CD1c-positive myeloid dendritic cell (primary cell): ENCODE results near the gene CAMK2N2.
A peak's percentile ranks its signal among the peaks of the same experiment; 100 is the strongest.
"Not testable (repeated sequence)": the region's sequence is repeated elsewhere in the genome, so short reads cannot be mapped to it uniquely, and the experiment has no call there.

Source experiments
- DNase-seq: peaks from one replicate; pipeline ENCODE4 v3.0.0-alpha.2; 2016; ENCODE audit errors: extremely low spot score

CAMK2N2 gene

GRCh38 chr3:184275381-184275701 lies 14.0 kb upstream of the CAMK2N2 start:
- no peak for DNase-seq

GRCh38 chr3:184272269-184272668 lies 10.9 kb upstream of the CAMK2N2 start:
- DNase-seq = no peak

GRCh38 chr3:184267249-184267648 lies 5.9 kb upstream of the CAMK2N2 start:
- DNase-seq = not testable (repeated sequence)

- DNase-seq = no peak
Observed at GRCh38 chr3:184262764-184263179, 1.4 kb upstream of the CAMK2N2 start.

GRCh38 chr3:184261854-184262763 lies 756 bp upstream of the CAMK2N2 start:
- DNase-seq = peak; percentile 57

GRCh38 chr3:184260724-184261269 lies 556 bp downstream of the CAMK2N2 start:
- no peak for DNase-seq

GRCh38 chr3:184259878-184260723 lies 1.3 kb downstream of the CAMK2N2 start:
- peak; percentile 50 for DNase-seq

GRCh38 chr3:184259396-184259877 lies 1.9 kb downstream of the CAMK2N2 start:
- DNase-seq = no peak

GRCh38 chr3:184258926-184259325 lies 2.4 kb downstream of the CAMK2N2 start:
- no peak for DNase-seq

GRCh38 chr3:184257083-184257915 lies 4.1 kb downstream of the CAMK2N2 start:
- DNase-seq = no peak

- DNase-seq = no peak
Observed at GRCh38 chr3:184255291-184256039, 5.9 kb downstream of the CAMK2N2 start.

- DNase-seq = peak; percentile 94
Observed at GRCh38 chr3:184250167-184250828, 11.1 kb downstream of the CAMK2N2 start.

GRCh38 chr3:184249412-184250166 lies 11.8 kb downstream of the CAMK2N2 start, which contains the start of gene EEF1AKMT4:
Gene EEF1AKMT4, plus strand, starts transcription at chr3:184249672. Its CDS starts 23 bp downstream, at chr3:184249695.
- DNase-seq = peak; percentile 98

- DNase-seq = peak; percentile 94
Observed at GRCh38 chr3:184248454-184249411, 12.6 kb downstream of the CAMK2N2 start, which contains the start of gene ALG3. Gene ALG3, minus strand, starts transcription at chr3:184248962. Its CDS starts 22 bp downstream, at chr3:184248940.

- DNase-seq = no peak
Observed at GRCh38 chr3:184242297-184242685, 19.1 kb downstream of the CAMK2N2 start.

- no peak for DNase-seq
Observed at GRCh38 chr3:184241447-184242296, 19.7 kb downstream of the CAMK2N2 start.

GRCh38 chr3:184241141-184241446 lies 20.3 kb downstream of the CAMK2N2 start:
- DNase-seq = no peak
